LNCAP (cell line): Measurements from ENCODE around the gene HNRNPA0.

Experiments
- TF ChIP-seq, protein P1 (sequence below): fragments of 450-650 bp; IDR thresholded peaks from 2 replicates; pipeline ENCODE4 v1.5.1; 2017; ENCODE audit warnings: mild to moderate bottlenecking

The HNRNPA0 gene

GRCh38 chr5:137736496-137736895 is 17.7 kb downstream of the HNRNPA0 start:
- TF ChIP-seq, protein P1, sequence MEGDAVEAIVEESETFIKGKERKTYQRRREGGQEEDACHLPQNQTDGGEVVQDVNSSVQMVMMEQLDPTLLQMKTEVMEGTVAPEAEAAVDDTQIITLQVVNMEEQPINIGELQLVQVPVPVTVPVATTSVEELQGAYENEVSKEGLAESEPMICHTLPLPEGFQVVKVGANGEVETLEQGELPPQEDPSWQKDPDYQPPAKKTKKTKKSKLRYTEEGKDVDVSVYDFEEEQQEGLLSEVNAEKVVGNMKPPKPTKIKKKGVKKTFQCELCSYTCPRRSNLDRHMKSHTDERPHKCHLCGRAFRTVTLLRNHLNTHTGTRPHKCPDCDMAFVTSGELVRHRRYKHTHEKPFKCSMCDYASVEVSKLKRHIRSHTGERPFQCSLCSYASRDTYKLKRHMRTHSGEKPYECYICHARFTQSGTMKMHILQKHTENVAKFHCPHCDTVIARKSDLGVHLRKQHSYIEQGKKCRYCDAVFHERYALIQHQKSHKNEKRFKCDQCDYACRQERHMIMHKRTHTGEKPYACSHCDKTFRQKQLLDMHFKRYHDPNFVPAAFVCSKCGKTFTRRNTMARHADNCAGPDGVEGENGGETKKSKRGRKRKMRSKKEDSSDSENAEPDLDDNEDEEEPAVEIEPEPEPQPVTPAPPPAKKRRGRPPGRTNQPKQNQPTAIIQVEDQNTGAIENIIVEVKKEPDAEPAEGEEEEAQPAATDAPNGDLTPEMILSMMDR = no peak

GRCh38 chr5:137735555-137736284 is 18.4 kb downstream of the HNRNPA0 start, which contains the start of gene KLHL3:
Gene KLHL3 (minus strand): TSS chr5:137736089. CDS start chr5:137735646, 443 bp downstream.
- TF ChIP-seq, protein P1 = no peak

DNA sequence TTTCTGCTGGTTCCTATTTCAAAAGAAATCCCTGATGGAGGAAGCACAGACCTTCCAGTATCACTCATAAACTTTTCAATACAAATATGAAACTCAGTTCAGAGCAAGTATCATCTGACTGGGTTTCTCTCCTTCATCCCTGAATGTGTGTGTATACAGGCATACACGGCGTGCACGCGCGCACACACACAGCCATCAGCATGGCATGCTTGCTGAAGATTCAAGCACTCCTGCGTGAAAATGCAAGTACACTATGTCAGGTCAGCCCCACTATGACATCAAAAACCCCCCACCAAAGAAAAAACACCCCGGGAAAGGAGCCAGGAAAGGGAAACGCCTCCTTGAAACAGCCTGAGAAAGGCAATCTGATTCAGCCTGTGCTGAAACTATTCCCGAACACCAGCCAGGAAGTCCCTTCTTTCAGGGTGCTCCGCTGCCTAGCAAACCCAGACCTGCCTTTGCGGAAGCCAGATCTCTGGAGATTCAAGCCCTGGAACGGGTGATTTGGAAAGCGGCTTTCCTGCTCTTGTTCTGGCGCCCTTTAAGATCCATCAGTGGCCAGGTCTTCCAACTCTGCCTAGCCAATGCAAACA is 19.1 kb downstream of the HNRNPA0 start:
- TF ChIP-seq, protein P1 = no peak

DNA sequence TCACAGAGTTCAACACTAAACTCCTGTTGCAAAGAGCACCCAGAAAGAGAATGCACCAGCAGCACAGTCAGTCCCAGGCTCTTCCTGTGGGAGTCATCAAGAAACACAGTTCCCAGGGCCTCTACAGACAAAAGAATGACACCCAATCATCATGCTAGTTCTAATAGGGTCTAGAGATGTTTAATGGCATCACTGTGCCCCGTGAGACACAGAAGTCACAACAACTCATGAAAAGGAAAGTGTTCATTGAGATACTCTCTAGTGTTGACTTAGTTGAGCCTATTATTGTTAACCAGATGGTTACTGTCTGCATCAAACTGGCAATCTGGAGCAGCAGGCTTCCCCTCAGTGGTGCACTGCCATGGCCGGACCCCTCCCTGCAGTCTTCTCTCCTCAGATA is 19.8 kb downstream of the HNRNPA0 start:
- TF ChIP-seq, protein P1 = no peak

DNA sequence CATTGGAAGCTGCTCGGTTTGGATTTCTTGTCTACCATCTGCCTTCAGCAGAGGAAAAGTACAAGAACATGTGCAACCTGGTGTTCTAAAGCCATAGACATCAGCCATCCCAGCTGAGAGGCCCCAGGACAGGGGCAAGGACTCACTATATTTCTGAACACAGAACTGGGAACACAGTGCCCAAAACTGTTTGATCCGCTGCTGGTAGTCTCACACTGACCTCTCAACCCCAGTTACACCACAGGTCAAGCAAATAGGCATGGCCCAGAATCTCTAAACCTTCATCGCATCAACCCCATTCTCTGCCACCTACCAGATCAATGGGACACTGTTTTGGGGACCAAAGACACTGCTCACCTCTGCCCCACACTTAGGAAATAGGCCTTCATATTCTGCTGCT is 20.2 kb downstream of the HNRNPA0 start:
- TF ChIP-seq, protein P1 = no peak

- TF ChIP-seq, protein P1 = no peak
Measured at GRCh38 chr5:137733006-137733405, 21.2 kb downstream of the HNRNPA0 start.

- TF ChIP-seq, protein P1 = no peak
Measured at GRCh38 chr5:137731176-137731575, 23.0 kb downstream of the HNRNPA0 start.
